ELR (cell line): ENCODE data around the gene RSAD1.

ENCODE experiments used
- DNase-seq: peaks from one replicate; pipeline ENCODE4 v3.0.0-alpha.2; 2015; ENCODE audit warnings: low read depth

The RSAD1 gene

GRCh38 chr17:50478391-50479381 is at the start of gene RSAD1:
Gene RSAD1, plus strand, starts transcription at chr17:50478860. Its CDS starts 25 bp downstream, at chr17:50478885.
- peak; percentile 94 for DNase-seq

GRCh38 chr17:50429793-50430192 is 48.9 kb upstream of the RSAD1 start:
- DNase-seq, result no peak

GRCh38 chr17:50430821-50431618 is 47.6 kb upstream of the RSAD1 start:
- no peak for DNase-seq

- no peak for DNase-seq
Measured at GRCh38 chr17:50432125-50432762, 46.4 kb upstream of the RSAD1 start.

DNA sequence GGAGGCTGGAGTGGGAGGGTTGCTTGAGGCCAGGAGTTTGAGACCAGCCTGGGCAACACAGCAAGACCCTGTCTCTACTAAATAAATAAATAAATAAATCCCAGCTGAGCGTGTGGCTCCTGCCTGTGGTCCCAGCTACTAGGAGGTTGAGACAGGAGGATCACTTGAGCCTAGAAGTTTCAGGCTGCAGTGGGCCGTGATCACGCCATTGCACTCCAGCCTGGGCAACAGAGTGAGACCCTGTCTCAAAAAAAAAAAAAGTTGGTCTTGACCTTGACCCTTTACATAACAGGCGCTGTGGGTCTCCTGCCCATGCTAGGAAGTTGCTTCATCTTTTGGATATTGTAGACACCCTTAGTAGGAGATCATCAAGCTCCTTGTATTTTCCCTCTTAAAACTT is 41.3 kb upstream of the RSAD1 start:
- DNase-seq, result no peak

GRCh38 chr17:50439008-50439407 is 39.7 kb upstream of the RSAD1 start:
- no peak for DNase-seq

GRCh38 chr17:50440172-50440837 is 38.4 kb upstream of the RSAD1 start:
- no peak for DNase-seq

DNA sequence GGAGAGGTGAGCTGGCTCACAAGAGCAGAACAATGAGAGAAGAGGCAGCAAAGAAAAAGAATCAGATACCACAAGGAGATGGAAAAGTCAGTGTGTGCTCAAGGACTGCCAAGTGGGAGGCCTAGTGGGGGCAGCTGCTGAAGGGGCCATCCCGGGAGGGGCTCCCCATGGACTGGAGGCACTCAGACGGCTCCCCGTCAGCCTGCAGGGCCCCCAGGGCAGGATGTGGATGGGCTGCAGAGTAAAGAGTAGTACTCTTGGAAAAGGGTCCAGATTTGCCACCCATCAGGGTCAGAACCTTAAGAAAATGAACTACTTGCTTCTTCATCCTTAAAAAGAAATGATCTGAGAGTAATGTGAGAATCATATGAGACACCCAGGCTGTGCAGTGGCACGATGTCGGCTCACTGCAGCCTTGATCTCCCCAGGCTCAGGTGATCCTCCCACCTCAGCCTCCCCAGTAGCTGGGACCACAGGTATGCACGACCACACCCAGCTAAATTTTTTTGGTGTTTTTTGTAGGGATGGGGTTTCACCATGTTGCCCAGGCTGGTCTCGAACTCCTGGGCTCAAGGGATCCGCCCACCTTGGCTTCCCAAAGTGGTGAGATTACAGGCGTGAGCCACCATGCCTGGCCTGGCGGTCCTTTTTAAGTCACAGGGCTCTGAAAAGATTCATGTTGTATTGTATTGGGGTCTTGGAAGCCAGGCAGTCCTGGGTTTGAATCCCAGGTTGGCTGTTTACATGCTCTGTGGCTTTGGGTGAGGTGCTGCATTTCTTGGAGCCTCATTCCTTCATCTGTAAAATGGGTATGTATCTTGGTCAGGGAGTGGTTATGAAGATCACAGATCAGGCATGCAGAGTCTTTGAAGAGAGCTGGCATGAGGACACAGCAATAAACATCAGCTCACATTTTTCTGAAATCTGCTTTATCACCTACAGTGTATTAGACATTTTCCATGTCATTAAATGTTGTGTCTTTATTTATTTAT is 37.5 kb upstream of the RSAD1 start:
- no peak for DNase-seq

DNA sequence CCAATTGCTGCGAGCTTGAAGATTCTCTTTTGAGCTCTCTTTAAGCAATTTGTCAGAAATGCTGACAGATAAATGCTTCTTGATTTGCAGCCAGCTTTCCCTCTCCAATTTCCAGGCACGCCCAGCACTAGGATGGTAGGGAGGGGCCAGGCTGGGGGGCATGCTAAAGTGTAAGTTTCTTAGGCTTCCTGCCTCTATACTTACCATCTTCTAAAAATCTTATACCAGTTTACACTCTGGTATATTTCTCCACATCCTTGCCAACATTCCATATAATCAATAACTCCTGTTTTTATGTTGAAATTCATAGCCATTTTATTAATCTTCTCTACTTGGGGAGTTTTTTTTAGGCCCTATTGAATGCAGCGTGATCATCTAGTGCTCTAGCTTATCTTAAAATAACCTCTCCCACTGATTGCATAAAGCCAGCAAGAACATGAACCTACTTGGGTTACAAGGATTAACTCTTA is 35.1 kb upstream of the RSAD1 start:
- DNase-seq, result no peak

- DNase-seq, result no peak
Measured at GRCh38 chr17:50444841-50445715, 33.6 kb upstream of the RSAD1 start.

GRCh38 chr17:50445730-50446325 is 32.8 kb upstream of the RSAD1 start:
- DNase-seq, result no peak

- no peak for DNase-seq
Measured at GRCh38 chr17:50447870-50448595, 30.6 kb upstream of the RSAD1 start.

DNA sequence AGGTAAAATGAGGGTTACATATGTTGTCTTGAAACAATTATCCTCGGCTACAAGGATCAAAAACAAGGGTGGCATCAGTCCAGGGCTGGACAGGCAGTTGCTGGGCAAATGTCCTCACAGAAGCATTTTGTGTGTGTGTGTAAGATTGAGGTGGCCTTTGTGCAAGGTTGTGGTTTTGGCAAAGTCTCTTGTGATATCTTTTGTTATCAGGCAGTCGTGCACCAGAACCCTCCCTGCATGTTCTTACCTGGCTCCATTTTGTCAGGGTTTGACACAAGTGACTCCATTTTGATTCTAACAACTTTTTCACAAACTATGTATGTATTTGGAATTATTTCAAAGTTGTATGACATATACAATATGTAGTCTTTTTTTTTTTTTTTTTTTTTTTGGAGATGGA is 30.0 kb upstream of the RSAD1 start:
- no peak for DNase-seq

- DNase-seq, result no peak
Measured at GRCh38 chr17:50451943-50452629, 26.6 kb upstream of the RSAD1 start.

- peak; percentile 64 for DNase-seq
Measured at GRCh38 chr17:50452630-50453300, 25.9 kb upstream of the RSAD1 start.

DNA sequence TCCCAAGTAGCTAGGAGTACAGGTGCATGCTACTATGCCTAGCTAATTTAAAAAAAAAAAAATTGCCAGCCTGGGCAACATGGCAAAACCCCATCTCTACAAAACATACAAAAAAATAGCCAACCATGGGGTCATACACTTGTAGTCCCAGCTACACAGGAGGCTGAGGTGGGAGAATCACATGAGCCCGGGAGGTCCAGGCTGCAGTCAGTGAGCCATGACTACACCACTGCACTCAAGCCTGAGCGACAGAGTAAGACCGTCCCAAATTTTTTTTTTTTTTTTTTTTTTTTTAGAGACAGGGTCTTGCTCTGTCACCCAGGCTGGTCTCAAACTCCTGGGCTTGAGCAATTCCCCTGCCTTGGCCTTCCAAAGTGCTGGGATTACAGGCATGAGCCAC is 24.8 kb upstream of the RSAD1 start:
- no peak for DNase-seq

DNA sequence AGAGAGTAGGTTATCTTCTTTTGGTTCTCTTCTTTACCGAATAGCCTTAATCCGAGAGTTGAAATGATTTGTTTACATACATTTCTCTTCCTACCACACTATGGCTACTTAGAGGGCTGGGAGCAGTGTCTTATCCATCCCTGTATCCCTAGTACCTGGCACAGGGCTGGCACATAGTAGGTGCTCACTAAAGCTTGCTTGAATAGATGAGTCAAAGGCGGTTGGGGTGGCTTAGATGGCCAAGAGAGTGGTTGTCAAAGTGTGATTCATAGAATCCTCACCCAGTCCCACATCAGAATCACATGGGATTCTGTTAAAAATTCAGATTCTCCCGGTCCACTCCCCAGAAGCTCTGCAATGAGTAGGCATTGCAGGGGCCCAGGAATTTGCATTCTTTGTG is 21.0 kb upstream of the RSAD1 start:
- DNase-seq, result peak; percentile 17
